Ovary (tissue), 3 donors: ENCODE data around the gene TEX51.

Experiments used
- EP300 ChIP-seq: sonication (generic); formaldehyde crosslinking; IDR thresholded peaks from one replicate; pipeline ENCODE4 v1.6.1; 2017; ENCODE audit warnings: antibody characterized with exemption
- POLR2A ChIP-seq: fragments of 450-650 bp; IDR thresholded peaks from one replicate; pipeline ENCODE4 v1.6.1; 2017; ENCODE audit warnings: antibody characterized with exemption, mild to moderate bottlenecking, moderate library complexity
- TF ChIP-seq, protein P1 (sequence below), 3 donors: fragments of 450-650 bp in 2 of 3; fragments of 200-600 bp in 1 of 3; IDR thresholded peaks; one replicate each; pipeline versions ENCODE4 v1.5.1 to v1.8.0; 2016 to 2022; ENCODE audit warnings: antibody characterized with exemption in 3 of 3, mild to moderate bottlenecking in 1 of 3
- donor health status: DM: no; HTN: no; CAD: no.

GRCh38 chr2:126858436-126858835, 40.3 kb upstream of the TEX51 start:
- TF ChIP-seq POLR2A (no peak), EP300 (no peak)
- TF ChIP-seq, protein P1, sequence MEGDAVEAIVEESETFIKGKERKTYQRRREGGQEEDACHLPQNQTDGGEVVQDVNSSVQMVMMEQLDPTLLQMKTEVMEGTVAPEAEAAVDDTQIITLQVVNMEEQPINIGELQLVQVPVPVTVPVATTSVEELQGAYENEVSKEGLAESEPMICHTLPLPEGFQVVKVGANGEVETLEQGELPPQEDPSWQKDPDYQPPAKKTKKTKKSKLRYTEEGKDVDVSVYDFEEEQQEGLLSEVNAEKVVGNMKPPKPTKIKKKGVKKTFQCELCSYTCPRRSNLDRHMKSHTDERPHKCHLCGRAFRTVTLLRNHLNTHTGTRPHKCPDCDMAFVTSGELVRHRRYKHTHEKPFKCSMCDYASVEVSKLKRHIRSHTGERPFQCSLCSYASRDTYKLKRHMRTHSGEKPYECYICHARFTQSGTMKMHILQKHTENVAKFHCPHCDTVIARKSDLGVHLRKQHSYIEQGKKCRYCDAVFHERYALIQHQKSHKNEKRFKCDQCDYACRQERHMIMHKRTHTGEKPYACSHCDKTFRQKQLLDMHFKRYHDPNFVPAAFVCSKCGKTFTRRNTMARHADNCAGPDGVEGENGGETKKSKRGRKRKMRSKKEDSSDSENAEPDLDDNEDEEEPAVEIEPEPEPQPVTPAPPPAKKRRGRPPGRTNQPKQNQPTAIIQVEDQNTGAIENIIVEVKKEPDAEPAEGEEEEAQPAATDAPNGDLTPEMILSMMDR (IDR thresholded peaks at IDR 0.05): no peak
